PFSK-1 (cell line): ENCODE data around the gene PDCD11.

Experiments
- FOXP2 ChIP-seq: optimal IDR thresholded peaks from 2 replicates; pipeline ENCODE3; 2011; ENCODE audit warnings: borderline replicate concordance, control low read depth, inconsistent platforms; ENCODE audit not compliant: insufficient read depth; ENCODE audit errors: extremely low read length, extremely low read depth
- POLR2AphosphoS5 ChIP-seq: IDR thresholded peaks from 2 replicates; pipeline ENCODE4 v1.6.1; 2012; ENCODE audit warnings: low read depth, mild to moderate bottlenecking, control low read depth, low read length, moderate library complexity
- TAF1 ChIP-seq: IDR thresholded peaks from 2 replicates; pipeline ENCODE4 v1.6.1; 2012; ENCODE audit warnings: low read length, control low read depth, borderline replicate concordance; ENCODE audit not compliant: insufficient read depth

DNA sequence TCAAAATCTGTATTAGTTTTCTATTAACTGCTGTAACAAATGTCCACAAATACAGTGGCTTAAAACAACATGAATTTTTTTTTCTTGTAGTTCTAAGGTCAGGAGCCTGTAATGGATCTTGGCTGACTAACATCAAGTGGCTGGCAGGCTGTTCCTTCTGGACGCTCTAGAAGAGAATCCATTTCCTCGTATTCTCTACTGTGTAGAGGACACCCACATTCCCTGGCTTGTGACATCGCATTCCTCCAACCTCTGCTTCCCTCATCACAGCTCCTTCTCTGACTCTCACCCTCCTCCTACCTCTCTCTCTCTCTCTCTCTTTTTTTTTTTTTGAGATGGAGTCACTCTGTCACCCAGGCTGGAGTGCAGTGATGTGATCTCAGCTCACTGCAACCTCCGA lies 67.1 kb downstream of the PDCD11 start:
- TF ChIP-seq POLR2AphosphoS5, result no peak
- TF ChIP-seq FOXP2, result no peak
- no peak for TF ChIP-seq TAF1
